DMS 273 treated with DMSO at 0.1 percent for 48 hours (cell line): Measurements from ENCODE around the gene ICA1.
"Not testable (repeated sequence)": the region's sequence is repeated elsewhere in the genome, so short reads cannot be mapped to it uniquely, and the experiment has no call there.

Experiments used
- DNase-seq: peaks from one replicate; lab custom pipeline; 2025; lab: John Stamatoyannopoulos, UW

ICA1 gene

GRCh38 chr7:8261711-8262695 is at the start of gene ICA1:
Gene ICA1, minus strand, starts transcription at chr7:8262167. Its CDS starts 26,241 bp downstream, at chr7:8235926.
- peak; percentile 48 for DNase-seq

DNA sequence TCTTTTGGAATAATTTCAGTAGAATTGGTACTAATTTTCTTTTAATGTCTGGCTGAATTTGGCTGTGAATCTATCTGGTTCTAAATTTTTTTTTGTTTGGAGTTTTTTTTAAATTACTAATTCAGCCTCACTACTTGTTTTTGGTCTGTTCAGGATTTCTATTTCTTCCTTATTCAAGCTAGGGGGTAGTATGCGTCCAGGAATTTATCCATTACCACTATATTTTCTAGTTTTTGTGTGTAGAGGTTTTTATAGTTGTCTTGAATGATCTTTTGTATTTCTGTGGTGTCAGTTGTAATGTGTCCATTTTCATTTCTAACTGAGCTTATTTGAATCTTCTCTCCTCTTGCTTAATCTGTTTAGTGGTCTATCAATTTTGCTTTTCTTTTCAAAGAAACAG is 48.9 kb upstream of the ICA1 start:
- DNase-seq = no peak

DNA sequence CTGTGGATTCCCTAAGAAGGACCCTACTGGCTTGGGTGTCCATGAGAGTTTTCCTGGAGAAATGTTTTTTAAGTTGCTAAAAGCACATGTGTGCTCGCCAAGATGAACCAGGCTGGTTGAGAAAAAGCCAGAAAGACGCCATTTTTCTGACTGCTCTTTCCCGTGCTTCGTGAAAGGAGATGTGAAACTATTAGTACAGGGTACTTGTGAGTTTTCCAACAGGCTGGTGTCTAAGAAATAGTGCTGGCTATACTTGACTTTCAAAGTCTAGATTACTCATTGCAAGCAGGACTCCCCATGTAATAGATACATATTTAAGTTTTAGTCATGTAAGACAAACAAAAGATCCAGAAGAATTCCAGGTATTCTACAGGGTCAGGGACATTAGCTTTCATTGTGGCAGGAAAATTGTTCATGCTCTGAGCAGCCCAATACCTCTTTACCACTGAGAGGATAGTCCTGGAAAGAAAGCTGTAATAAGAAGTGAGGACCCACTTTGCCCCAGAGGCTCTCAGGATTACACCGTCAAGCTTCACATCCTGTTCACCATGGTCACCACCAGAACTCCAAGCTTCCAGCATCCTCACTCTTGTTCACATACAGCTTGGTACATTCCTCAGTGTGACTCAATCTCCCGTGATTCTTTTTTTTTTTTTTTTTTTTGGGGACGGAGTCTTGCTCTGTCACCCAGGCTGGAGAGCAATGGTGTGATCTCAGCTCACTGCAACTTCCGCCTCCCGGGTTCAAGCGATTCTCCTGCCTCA is 43.8 kb upstream of the ICA1 start:
- DNase-seq = no peak

DNA sequence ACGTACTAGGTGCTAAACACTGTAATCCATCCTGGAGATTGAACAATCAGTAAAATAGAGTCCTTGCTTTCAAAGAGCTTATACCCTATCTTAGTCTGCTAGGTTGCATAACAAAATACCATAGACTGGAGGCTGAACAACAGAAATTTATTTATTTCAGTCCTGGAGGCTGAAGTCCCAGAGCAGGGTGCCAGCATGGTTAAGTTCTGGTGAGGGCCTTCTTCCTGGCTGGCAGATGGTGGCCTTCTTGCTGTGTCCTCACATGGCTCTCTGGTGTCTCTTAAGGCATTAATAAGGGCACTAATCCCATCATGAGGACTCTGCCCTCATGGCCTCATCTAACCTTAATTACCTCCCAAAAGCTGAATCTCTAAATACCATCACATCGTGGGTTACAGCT is 43.1 kb upstream of the ICA1 start:
- DNase-seq = no peak

- DNase-seq = no peak
Observed at GRCh38 chr7:8303904-8304528, 42.0 kb upstream of the ICA1 start.

DNA sequence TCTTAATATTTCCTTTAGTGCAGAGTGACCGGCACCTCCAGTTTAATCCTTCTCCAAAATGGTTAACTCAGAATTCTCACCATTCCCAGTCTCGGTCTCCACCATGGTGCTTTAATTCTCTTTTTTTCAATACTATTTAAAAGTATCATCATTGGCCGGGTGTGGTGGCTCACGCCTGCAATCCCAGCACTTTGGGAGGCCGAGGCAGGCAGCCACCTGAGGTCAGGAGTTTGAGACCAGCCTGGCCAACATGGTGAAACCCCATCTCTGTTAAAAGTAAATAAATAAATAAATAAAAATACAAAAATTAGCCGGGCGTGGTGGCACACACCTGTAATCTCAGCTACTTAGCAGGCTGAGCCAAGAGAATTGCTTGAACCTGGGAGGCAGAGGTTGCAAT is 35.1 kb upstream of the ICA1 start:
- not testable (repeated sequence) for DNase-seq

GRCh38 chr7:8296362-8296659 is 34.3 kb upstream of the ICA1 start:
- no peak for DNase-seq

- DNase-seq = peak; percentile 90
Observed at GRCh38 chr7:8295638-8296361, 33.8 kb upstream of the ICA1 start.

DNA sequence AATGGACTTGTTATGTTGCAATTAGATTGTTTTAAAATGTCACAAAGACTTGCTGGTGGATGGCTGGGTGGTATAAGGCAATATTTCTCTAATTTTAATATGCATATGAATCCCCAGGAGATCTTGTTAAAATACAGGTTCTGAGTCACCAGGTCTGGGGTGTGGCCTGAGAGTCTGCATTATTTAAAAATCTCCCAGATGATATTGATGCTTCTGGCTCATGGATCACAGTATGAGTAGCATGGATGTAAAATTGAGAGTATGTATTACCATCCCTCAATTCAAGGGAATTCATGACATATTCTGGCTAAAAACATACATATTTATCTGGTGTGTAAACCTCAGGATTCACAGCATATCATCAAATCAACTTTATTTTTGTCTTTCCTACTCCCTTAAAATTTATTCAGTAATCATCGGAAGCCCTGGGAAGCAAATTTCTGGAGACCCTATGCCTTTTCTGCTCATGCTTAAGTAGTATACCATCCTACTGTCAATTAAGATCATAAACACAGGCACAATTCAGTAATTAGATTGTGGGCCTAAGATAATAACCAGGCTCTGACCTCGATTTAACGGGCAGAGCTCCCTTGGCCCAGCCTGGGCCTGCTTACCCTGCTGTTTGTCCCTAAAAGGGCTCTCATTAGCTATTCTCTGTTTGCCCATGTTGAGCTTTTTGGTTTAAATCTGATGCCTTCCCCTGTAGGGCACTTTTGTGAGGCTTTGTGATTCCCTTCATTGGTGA is 29.6 kb upstream of the ICA1 start:
- DNase-seq = no peak

- DNase-seq = peak; percentile 61
Observed at GRCh38 chr7:8290645-8291308, 28.8 kb upstream of the ICA1 start.

DNA sequence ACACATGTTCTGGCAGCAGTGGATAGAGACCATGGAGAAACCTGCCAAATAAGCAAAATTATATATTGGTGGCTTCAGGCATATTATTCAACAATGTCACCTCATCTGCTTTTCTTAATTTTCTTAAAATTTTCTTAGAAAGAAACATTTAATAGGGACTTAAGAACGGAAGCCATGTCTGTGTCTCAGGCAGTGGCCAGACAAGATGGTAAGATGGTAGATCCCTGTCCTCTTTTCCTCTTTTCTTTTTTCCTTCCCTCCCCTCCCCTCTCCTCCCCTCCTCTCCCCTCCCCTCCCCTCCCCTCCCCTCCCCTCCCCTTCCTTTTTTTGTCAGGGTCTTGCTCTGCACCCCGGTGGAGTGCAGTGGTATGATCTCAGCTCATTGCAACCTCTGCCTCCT is 24.2 kb upstream of the ICA1 start:
- no peak for DNase-seq

DNA sequence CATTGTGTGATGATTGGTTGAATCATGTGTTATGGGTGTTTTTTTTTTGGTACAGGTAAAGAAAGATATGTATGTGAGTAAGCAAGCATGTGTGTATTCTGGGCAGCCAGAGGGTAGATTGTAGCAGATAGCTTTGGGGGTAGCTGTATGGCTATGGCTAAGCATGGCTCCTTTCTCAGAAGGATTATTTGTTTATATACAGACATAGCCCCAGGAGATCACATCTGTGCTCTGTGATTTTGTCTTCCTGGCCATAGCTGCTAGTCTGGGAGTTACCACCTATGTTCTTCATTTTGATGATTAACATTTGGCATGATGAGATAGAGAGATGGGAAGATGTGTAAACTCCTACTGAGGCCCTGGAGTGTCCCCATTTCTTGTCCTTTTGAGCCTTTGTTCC is 23.2 kb upstream of the ICA1 start:
- no peak for DNase-seq

DNA sequence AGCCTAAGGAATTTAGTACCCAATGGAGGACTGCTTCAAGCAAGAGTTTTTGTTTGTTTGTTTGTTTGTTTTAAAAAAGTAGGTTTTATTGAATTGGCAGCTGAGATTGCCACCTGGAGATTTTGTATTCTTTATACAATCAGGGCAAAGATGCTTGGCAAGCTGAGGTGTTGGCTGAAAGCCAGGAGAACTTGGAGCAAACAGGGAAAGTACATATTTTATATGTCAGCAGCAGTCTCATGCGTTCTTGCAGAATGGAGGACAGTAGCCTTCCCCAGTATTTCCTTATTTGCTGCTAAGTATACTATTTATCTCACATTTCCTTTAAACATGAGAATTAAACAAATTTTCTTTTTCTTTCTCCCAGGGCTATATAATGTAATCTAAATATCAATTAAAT is 22.6 kb upstream of the ICA1 start:
- no peak for DNase-seq

- DNase-seq = no peak
Observed at GRCh38 chr7:8283968-8284367, 22.0 kb upstream of the ICA1 start.

- DNase-seq = no peak
Observed at GRCh38 chr7:8282871-8283270, 20.9 kb upstream of the ICA1 start.

GRCh38 chr7:8282162-8282561 is 20.2 kb upstream of the ICA1 start:
- no peak for DNase-seq

DNA sequence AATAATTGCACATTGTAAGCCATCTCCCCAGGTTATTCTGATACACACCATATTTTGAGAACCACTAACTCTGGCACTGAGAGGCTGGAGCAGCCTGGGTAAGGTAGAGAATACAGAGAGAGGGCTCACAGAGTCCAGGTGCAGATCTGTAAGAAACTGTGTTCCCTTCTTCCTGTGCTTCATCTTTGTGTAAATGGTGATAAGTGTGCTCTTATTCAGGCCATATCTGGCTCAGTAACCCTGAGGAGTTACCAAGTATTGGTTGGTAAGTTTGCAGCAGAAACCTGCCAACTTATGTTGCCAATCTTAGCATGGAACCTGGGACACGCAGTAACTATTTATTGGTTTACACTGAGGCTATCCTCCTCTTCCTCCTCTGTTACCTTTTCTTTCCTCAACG is 16.2 kb upstream of the ICA1 start:
- no peak for DNase-seq

DNA sequence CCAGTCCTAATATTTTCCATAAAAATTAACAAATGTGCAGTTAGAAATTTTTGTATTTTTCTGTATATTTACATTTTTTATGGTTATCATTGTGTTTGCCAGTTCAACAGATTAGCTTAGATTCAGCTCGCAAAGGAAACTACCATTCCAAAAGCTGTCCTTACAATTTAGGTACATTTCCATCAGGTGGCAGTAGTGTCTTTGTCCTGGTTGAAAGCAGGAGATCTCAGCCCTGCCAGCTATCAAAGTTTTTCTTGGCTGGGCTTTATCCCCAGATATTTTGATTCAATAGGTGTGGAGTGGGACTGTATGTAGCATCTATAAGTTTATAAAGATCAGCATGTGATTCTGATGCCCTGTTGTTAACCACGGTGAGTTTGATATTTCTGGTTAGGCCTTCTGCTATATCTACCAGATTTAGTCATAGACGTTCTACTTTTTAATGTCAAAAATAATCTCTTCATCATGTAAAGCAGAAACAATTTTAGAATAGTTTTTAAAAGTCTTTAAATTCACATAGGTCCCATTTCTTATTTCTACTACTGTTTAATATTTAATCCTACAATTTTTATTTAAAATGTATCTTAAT is 15.5 kb upstream of the ICA1 start:
- no peak for DNase-seq

DNA sequence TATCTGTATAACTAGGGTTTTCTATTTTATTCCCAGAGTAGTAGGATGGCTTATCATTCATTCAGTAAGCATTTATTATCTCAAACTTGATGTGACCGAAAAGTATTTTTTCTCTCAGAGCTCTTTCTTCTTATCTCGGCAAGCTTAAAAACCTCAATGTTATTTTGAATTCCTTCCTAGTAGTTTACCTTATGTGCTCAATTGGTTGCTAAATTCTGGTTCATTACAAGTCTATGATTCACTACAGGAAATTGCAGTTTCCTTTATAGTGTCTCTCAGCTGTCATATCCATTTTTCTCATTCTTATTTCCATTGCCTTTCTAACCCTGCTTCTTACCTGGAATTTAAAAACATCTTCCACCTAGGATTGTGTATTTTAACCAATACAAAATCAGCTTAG is 12.6 kb upstream of the ICA1 start:
- no peak for DNase-seq

DNA sequence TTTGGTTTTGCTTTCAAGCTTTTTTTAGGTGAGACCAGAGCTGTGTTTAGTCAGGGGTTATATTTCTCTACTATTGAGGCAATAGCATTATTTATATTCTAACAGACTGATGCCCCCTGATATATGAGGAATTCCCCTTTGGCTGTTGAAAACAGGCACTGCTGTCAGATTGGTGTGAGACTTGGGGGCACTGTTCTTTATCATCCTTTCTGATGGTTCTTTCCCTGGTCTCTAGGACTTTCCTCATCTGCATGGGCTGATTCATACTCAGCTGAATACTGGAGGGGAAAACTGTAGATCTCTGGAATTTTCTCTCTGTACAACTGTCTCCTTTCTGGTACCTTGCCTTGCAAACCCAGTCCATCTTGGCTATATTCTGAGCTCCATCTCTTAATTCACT is 10.0 kb upstream of the ICA1 start:
- DNase-seq = no peak

DNA sequence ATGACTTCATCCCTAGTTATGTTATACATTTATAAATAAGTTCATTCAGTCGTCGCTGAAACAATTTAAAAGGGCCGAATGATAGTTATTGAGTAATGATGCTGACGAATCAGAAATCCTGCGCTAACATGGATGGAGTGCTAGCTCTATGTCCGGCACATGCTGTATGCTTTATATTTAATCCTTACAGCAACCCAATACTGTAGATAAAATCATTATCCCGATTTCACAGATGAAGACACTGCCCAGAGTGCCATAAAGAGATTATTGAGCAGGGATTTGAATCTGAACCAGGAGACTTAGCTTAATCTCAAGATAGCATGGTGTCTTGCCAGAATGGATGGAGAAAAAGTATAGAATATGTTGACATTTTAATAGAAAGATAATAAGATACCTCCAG is 1.1 kb upstream of the ICA1 start:
- no peak for DNase-seq
